HepG2 (cell line): ENCODE measurements around the gene SECTM1. TPM values are rescaled to one million over a fixed set of nuclear protein-coding genes. Genes with fewer than 3 reads are reported as not detected.

Experiments
- CCDC6 ChIP-seq: sonication (generic); formaldehyde crosslinking; IDR thresholded peaks from 2 replicates; pipeline ENCODE4 v1.8.1; 2022; ENCODE audit warnings: mild to moderate bottlenecking, missing genetic modification reagents, moderate library complexity
- EHMT2 ChIP-seq: fragments of 200-600 bp; sonication (generic); IDR thresholded peaks from 2 replicates; pipeline ENCODE4 v1.7.0; 2017; ENCODE audit warnings: antibody characterized with exemption, low read depth, low read length, borderline replicate concordance
- HOXA5 ChIP-seq: sonication (generic); formaldehyde crosslinking; IDR thresholded peaks from 2 replicates; pipeline ENCODE4 v1.4.0; 2020; ENCODE audit warnings: missing genetic modification reagents
- KDM3A ChIP-seq: IDR thresholded peaks from 2 replicates; pipeline ENCODE4 v1.6.1; 2018; ENCODE audit warnings: low read depth, missing compliant biosample characterization
- NCOR1 ChIP-seq: fragments of 200-600 bp; sonication (generic); IDR thresholded peaks from 2 replicates; pipeline ENCODE4 v1.7.0; 2017; ENCODE audit warnings: antibody characterized with exemption, low read length, borderline replicate concordance
- NFKB2 ChIP-seq: sonication (generic); formaldehyde crosslinking; IDR thresholded peaks from 2 replicates; pipeline ENCODE4 v1.4.0; 2020; ENCODE audit warnings: missing genetic modification reagents, borderline replicate concordance
- RAD51 ChIP-seq: fragments of 450-650 bp; IDR thresholded peaks from 2 replicates; pipeline ENCODE4 v1.6.1; 2016; ENCODE audit warnings: borderline replicate concordance
- RARA ChIP-seq: IDR thresholded peaks from 2 replicates; pipeline ENCODE4 v1.6.1; 2016; ENCODE audit warnings: missing genetic modification reagents, missing compliant biosample characterization
- RARG ChIP-seq: sonication (generic); formaldehyde crosslinking; IDR thresholded peaks from 2 replicates; pipeline ENCODE4 v1.4.0; 2020; ENCODE audit warnings: low read depth, mild to moderate bottlenecking, missing genetic modification reagents
- REXO4 ChIP-seq: sonication (generic); formaldehyde crosslinking; IDR thresholded peaks from 2 replicates; pipeline ENCODE4 v1.8.0; 2022; ENCODE audit warnings: missing genetic modification reagents, mild to moderate bottlenecking, borderline replicate concordance
- RFXAP ChIP-seq: sonication (generic); formaldehyde crosslinking; IDR thresholded peaks from 2 replicates; pipeline ENCODE4 v1.4.0; 2020; ENCODE audit warnings: missing genetic modification reagents, borderline replicate concordance
- SALL1 ChIP-seq: sonication (generic); formaldehyde crosslinking; IDR thresholded peaks from 2 replicates; pipeline ENCODE4 v1.8.0; 2022; ENCODE audit warnings: mild to moderate bottlenecking, missing genetic modification reagents
- SMARCC2 ChIP-seq: fragments of 450-650 bp; IDR thresholded peaks from 2 replicates; pipeline ENCODE4 v1.6.1; 2017; ENCODE audit warnings: antibody characterized with exemption, mild to moderate bottlenecking
- SOX6 ChIP-seq, 2 experiments: fragments of 450-650 bp in 1 of 2; sonication (generic) in 1 of 2; formaldehyde crosslinking in 1 of 2; IDR thresholded peaks; 2 replicates each; pipeline versions ENCODE4 v1.4.0 to v1.6.1; 2017 to 2020; ENCODE audit warnings: antibody characterized with exemption in 1 of 2, mild to moderate bottlenecking in 1 of 2, missing genetic modification reagents in 1 of 2
- XBP1 ChIP-seq: sonication (generic); formaldehyde crosslinking; IDR thresholded peaks from 2 replicates; pipeline ENCODE4 v1.5.0; 2020; ENCODE audit warnings: missing genetic modification reagents
- ZBTB42 ChIP-seq: sonication (generic); formaldehyde crosslinking; IDR thresholded peaks from 2 replicates; pipeline ENCODE4 v1.5.0; 2020; ENCODE audit warnings: mild to moderate bottlenecking, missing genetic modification reagents
- ZKSCAN8 ChIP-seq: IDR thresholded peaks from 2 replicates; pipeline ENCODE4 v1.6.1; 2016; ENCODE audit warnings: borderline replicate concordance, missing genetic modification reagents, missing compliant biosample characterization
- ZMYM2 ChIP-seq: sonication (generic); formaldehyde crosslinking; IDR thresholded peaks from 2 replicates; pipeline ENCODE4 v1.8.0; 2022; ENCODE audit warnings: mild to moderate bottlenecking, missing genetic modification reagents
- ZNF12 ChIP-seq: sonication (generic); formaldehyde crosslinking; IDR thresholded peaks from 2 replicates; pipeline ENCODE4 v1.5.0; 2020; ENCODE audit warnings: missing genetic modification reagents
- ZNF552 ChIP-seq: sonication (generic); formaldehyde crosslinking; IDR thresholded peaks from 2 replicates; pipeline ENCODE4 v1.9.0; 2022; ENCODE audit warnings: missing genetic modification reagents, mild to moderate bottlenecking, borderline replicate concordance
- ZNF572 ChIP-seq: sonication (generic); formaldehyde crosslinking; IDR thresholded peaks from 2 replicates; pipeline ENCODE4 v1.5.1; 2020; ENCODE audit warnings: mild to moderate bottlenecking, missing genetic modification reagents
- ZNF720 ChIP-seq: sonication (generic); formaldehyde crosslinking; IDR thresholded peaks from 2 replicates; pipeline ENCODE4 v1.4.0; 2020; ENCODE audit warnings: missing genetic modification reagents
- ZNF724P ChIP-seq: sonication (generic); formaldehyde crosslinking; IDR thresholded peaks from 2 replicates; pipeline ENCODE4 v1.8.0; 2022; ENCODE audit warnings: missing genetic modification reagents, borderline replicate concordance
- ZSCAN22 ChIP-seq: sonication (generic); formaldehyde crosslinking; IDR thresholded peaks from 2 replicates; pipeline ENCODE4 v1.4.0; 2020; ENCODE audit warnings: mild to moderate bottlenecking, missing genetic modification reagents
- polyA plus RNA-seq, 8 experiments: library from polyadenylated mRNA; depleted of rRNA in 3 of 8; stranded (reverse) in 7 of 8; unstranded in 1 of 8; fragments of >200 nt; fragmentation: Illumina TruSeq in 4 of 8; extraction: Trizol in 4 of 8; gene quantifications; 2 replicates each; pipeline versions ENCODE4 v1.2.1 to v1.2.3, GENCODE V29; 2011 to 2016; ENCODE audit warnings: low read depth in 4 of 8, missing spikeins in 1 of 8, mixed read lengths in 1 of 8; ENCODE audit not compliant: insufficient read depth in 1 of 8
- total RNA-seq, 5 experiments: library from RNA; depleted of rRNA; stranded (reverse); fragments of >200 nt; fragmentation: Illumina TruSeq; extraction: Trizol; gene quantifications; 2 replicates each; pipeline ENCODE4 v1.2.3, GENCODE V29; 2016; ENCODE audit warnings: low read depth in 1 of 5
- TF ChIP-seq, protein P1 (sequence below): sonication (generic); formaldehyde crosslinking; IDR thresholded peaks from 2 replicates; pipeline ENCODE4 v1.4.0; 2020; ENCODE audit warnings: mild to moderate bottlenecking, low read depth, missing genetic modification reagents
- TF ChIP-seq, protein P2 (sequence below): sonication (generic); formaldehyde crosslinking; IDR thresholded peaks from 2 replicates; pipeline ENCODE4 v1.5.0; 2020; ENCODE audit warnings: mild to moderate bottlenecking, missing genetic modification reagents, borderline replicate concordance
- TF ChIP-seq, protein P3 (sequence below): IDR thresholded peaks from 2 replicates; pipeline ENCODE4 v1.6.1; 2018; ENCODE audit warnings: missing genetic modification reagents

SECTM1 gene
- total and polyA plus RNA-seq, 2 of the 13 experiments (the other 11 are each of a cell fraction or from before 2014, with no cell fraction given), result 3.5 to 5.3 TPM

GRCh38 chr17:82344175-82344907 is 10.8 kb upstream of the SECTM1 start (continued):
- TF ChIP-seq, protein P1, sequence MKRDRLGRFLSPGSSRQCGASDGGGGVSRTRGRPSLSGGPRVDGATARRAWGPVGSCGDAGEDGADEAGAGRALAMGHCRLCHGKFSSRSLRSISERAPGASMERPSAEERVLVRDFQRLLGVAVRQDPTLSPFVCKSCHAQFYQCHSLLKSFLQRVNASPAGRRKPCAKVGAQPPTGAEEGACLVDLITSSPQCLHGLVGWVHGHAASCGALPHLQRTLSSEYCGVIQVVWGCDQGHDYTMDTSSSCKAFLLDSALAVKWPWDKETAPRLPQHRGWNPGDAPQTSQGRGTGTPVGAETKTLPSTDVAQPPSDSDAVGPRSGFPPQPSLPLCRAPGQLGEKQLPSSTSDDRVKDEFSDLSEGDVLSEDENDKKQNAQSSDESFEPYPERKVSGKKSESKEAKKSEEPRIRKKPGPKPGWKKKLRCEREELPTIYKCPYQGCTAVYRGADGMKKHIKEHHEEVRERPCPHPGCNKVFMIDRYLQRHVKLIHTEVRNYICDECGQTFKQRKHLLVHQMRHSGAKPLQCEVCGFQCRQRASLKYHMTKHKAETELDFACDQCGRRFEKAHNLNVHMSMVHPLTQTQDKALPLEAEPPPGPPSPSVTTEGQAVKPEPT (CRISPR knock-in tag), result no peak
- TF ChIP-seq ZBTB42 (no peak), NFKB2 (peak; percentile 39; the same call in 1 of the 2 replicates), HOXA5 (CRISPR knock-in tag) (no peak), EHMT2 (no peak), REXO4 (CRISPR knock-in tag) (no peak), ZKSCAN8 (CRISPR knock-in tag) (no peak), SOX6 (IDR thresholded peaks at IDR 0.05) (no peak), SOX6 (CRISPR knock-in tag; IDR thresholded peaks at IDR 0.05) (peak; percentile 26; the same call in 1 of the 2 replicates), ZNF552 (no peak), RARG (no peak), ZMYM2 (CRISPR knock-in tag) (no peak), XBP1 (CRISPR knock-in tag) (no peak), CCDC6 (CRISPR knock-in tag) (no peak), SALL1 (CRISPR knock-in tag) (no peak), ZNF572 (CRISPR knock-in tag) (no peak), RAD51 (no peak), ZSCAN22 (CRISPR knock-in tag) (no peak), KDM3A (no peak), ZNF720 (CRISPR knock-in tag) (no peak), ZNF12 (CRISPR knock-in tag) (no peak), NCOR1 (no peak), ZNF724P (CRISPR knock-in tag) (no peak), RARA (no peak), SMARCC2 (no peak), RFXAP (CRISPR knock-in tag) (no peak)
- TF ChIP-seq, protein P2, sequence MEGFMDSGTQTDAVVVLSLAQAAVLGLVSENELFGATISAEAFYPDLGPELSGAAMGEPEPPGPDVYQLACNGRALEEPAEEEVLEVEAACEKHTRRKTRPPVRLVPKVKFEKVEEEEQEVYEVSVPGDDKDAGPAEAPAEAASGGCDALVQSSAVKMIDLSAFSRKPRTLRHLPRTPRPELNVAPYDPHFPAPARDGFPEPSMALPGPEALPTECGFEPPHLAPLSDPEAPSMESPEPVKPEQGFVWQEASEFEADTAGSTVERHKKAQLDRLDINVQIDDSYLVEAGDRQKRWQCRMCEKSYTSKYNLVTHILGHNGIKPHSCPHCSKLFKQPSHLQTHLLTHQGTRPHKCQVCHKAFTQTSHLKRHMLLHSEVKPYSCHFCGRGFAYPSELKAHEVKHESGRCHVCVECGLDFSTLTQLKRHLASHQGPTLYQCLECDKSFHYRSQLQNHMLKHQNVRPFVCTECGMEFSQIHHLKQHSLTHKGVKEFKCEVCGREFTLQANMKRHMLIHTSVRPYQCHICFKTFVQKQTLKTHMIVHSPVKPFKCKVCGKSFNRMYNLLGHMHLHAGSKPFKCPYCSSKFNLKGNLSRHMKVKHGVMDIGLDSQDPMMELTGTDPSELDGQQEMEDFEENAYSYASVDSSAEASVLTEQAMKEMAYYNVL, result no peak
- TF ChIP-seq, protein P3, sequence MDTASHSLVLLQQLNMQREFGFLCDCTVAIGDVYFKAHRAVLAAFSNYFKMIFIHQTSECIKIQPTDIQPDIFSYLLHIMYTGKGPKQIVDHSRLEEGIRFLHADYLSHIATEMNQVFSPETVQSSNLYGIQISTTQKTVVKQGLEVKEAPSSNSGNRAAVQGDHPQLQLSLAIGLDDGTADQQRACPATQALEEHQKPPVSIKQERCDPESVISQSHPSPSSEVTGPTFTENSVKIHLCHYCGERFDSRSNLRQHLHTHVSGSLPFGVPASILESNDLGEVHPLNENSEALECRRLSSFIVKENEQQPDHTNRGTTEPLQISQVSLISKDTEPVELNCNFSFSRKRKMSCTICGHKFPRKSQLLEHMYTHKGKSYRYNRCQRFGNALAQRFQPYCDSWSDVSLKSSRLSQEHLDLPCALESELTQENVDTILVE (CRISPR knock-in tag), result no peak
